PC-9 (cell line): Measurements from ENCODE around the gene PANK2.

ENCODE experiments used
- CTCF ChIP-seq: fragments of 200-600 bp; sonication (generic); conservative IDR thresholded peaks from 2 replicates; pipeline ENCODE4 v1.6.1; 2017; ENCODE audit warnings: mixed run types, antibody characterized with exemption, mild to moderate bottlenecking, moderate library complexity
- EZH2 ChIP-seq: fragments of 200-600 bp; sonication (generic); IDR thresholded peaks from 2 replicates; pipeline ENCODE4 v1.8.0; 2017; ENCODE audit warnings: antibody characterized with exemption, low read depth

- no peak for TF ChIP-seq CTCF
- TF ChIP-seq EZH2: no peak
Observed at GRCh38 chr20:3873507-3873906, 15.7 kb upstream of the PANK2 start.
